Trophoblast cell (in vitro differentiated cells and primary cell): ENCODE measurements around the gene CDC42SE2. TPM values are rescaled to one million over a fixed set of nuclear protein-coding genes. Genes with fewer than 3 reads are reported as not detected.

Source experiments
- DNase-seq, 2 donors: peaks; one replicate each; pipeline ENCODE4 v3.0.0-alpha.2; 2016
- H2AFZ ChIP-seq: 2 replicates; pipeline ENCODE4 v1.6.1; 2013; ENCODE audit warnings: low read length, moderate library complexity, mild to moderate bottlenecking; ENCODE audit not compliant: insufficient read depth, poor library complexity
- H2AK5ac ChIP-seq: 2 replicates; pipeline ENCODE4 v1.6.1; 2013; ENCODE audit warnings: mild to moderate bottlenecking, low read length
- H2BK120ac ChIP-seq: 2 replicates; pipeline ENCODE4 v1.6.1; 2013; ENCODE audit warnings: low read length, mild to moderate bottlenecking, moderate library complexity; ENCODE audit not compliant: insufficient read depth, poor library complexity
- H2BK12ac ChIP-seq: 2 replicates; pipeline ENCODE4 v1.6.1; 2013; ENCODE audit warnings: mild to moderate bottlenecking, low read length, moderate library complexity
- H2BK5ac ChIP-seq: 2 replicates; pipeline ENCODE4 v1.6.1; 2013; ENCODE audit warnings: low read length, low read depth, moderate library complexity, mild to moderate bottlenecking; ENCODE audit not compliant: poor library complexity
- H3K14ac ChIP-seq: 2 replicates; pipeline ENCODE4 v1.6.1; 2013; ENCODE audit warnings: mild to moderate bottlenecking, low read length
- H3K18ac ChIP-seq: 2 replicates; pipeline ENCODE4 v1.6.1; 2013; ENCODE audit warnings: mild to moderate bottlenecking, low read length
- H3K23ac ChIP-seq: 2 replicates; pipeline ENCODE4 v1.6.1; 2013; ENCODE audit warnings: low read length
- H3K27ac ChIP-seq: 2 replicates; pipeline ENCODE4 v1.5.1; 2013; ENCODE audit warnings: low read depth, mild to moderate bottlenecking, inconsistent platforms, low read length, moderate library complexity
- H3K27me3 ChIP-seq: 2 replicates; pipeline ENCODE4 v1.6.1; 2013; ENCODE audit warnings: inconsistent platforms, mild to moderate bottlenecking, low read length, moderate library complexity; ENCODE audit not compliant: insufficient read depth
- H3K36me3 ChIP-seq, 2 experiments: 1 replicate in 1 of 2; 2 replicates in 1 of 2; pipeline ENCODE4 v1.6.1; 2013; ENCODE audit warnings: low read length in 2 of 2, mild to moderate bottlenecking in 2 of 2, moderate library complexity in 1 of 2; ENCODE audit not compliant: insufficient read depth in 2 of 2, control insufficient read depth in 1 of 2
- H3K4ac ChIP-seq: 2 replicates; pipeline ENCODE4 v1.6.1; 2013; ENCODE audit warnings: low read depth, mild to moderate bottlenecking, low read length, moderate library complexity
- H3K4me1 ChIP-seq, 2 experiments: 1 replicate in 1 of 2; 2 replicates in 1 of 2; pipeline ENCODE4 v1.6.1; 2013; ENCODE audit warnings: low read length in 2 of 2, mild to moderate bottlenecking in 2 of 2, moderate library complexity in 1 of 2; ENCODE audit not compliant: insufficient read depth in 2 of 2, control insufficient read depth in 1 of 2
- H3K4me2 ChIP-seq: 2 replicates; pipeline ENCODE4 v1.6.1; 2013; ENCODE audit warnings: inconsistent platforms, mild to moderate bottlenecking, low read length, moderate library complexity
- H3K4me3 ChIP-seq: 2 replicates; pipeline ENCODE4 v1.5.1; 2013; ENCODE audit warnings: mild to moderate bottlenecking, low read depth, low read length, inconsistent platforms
- H3K79me1 ChIP-seq: one replicate; pipeline ENCODE4 v1.6.1; 2013; ENCODE audit warnings: low read length
- H3K79me2 ChIP-seq: 2 replicates; pipeline ENCODE4 v1.6.1; 2013; ENCODE audit warnings: low read length, mild to moderate bottlenecking; ENCODE audit not compliant: control insufficient read depth, insufficient read depth, poor library complexity
- H3K9ac ChIP-seq: 2 replicates; pipeline ENCODE4 v1.6.1; 2013; ENCODE audit warnings: mild to moderate bottlenecking, low read length
- H3K9me3 ChIP-seq: 2 replicates; pipeline ENCODE4 v1.6.1; 2013; ENCODE audit warnings: low read depth, mild to moderate bottlenecking, control low read depth, inconsistent platforms, low read length; ENCODE audit not compliant: insufficient read depth
- H4K12ac ChIP-seq: 2 replicates; pipeline ENCODE4 v1.6.1; 2013; ENCODE audit warnings: low read depth, mild to moderate bottlenecking, low read length, moderate library complexity
- H4K8ac ChIP-seq: 2 replicates; pipeline ENCODE4 v1.6.1; 2013; ENCODE audit warnings: low read depth, mild to moderate bottlenecking, low read length, moderate library complexity
- H4K91ac ChIP-seq: one replicate; pipeline ENCODE4 v1.6.1; 2013; ENCODE audit warnings: low read depth, mild to moderate bottlenecking, low read length, moderate library complexity
- WGBS: extraction: QIAGEN DNeasy Blood & Tissue Kit; methylation state at CpG from one replicate; pipeline ENCODE4 v1.1.7; 2013; ENCODE audit warnings: missing lambda C conversion rate; ENCODE audit not compliant: insufficient read length, insufficient coverage; ENCODE audit errors: extremely low coverage; 5-methylcytosine and 5-hydroxymethylcytosine counted together
- polyA plus RNA-seq: library from polyadenylated mRNA; stranded (reverse); fragments of 200-250 nt; gene quantifications from 2 replicates; pipeline ENCODE4 v1.2.3, GENCODE V29; 2013

The CDC42SE2 gene
- polyA plus RNA-seq: 15.6 and 16.5 TPM in 2 replicates

- Histone ChIP-seq H3K14ac (peak within 1 kb of the TSS; percentile 88), H2BK12ac (peak within 1 kb of the TSS; percentile 8), H2AK5ac (no peak within 1 kb of the TSS), H3K79me1 (peaks cover 5% of the 10 kb centered on the region), H4K8ac (peak within 1 kb of the TSS; percentile 82), H3K9me3 (no peaks in the 10 kb centered on the region), H4K12ac (peak within 1 kb of the TSS; percentile 61), H2BK120ac (peak within 1 kb of the TSS; percentile 65), H4K91ac (peak within 1 kb of the TSS; percentile 60), H3K23ac (no peak within 1 kb of the TSS), H3K36me3 (peaks cover 0 to 2% of the 10 kb centered on the region in 2 experiments), H3K27me3 (no peaks in the 10 kb centered on the region), H3K4ac (peak within 1 kb of the TSS; percentile 80), H3K4me3 (peak within 1 kb of the TSS; percentile 99), H3K4me2 (peak within 1 kb of the TSS; percentile 65), H3K18ac (peak within 1 kb of the TSS; percentile 85), H3K4me1 (peaks cover 0 to 2% of the 10 kb centered on the region in 2 experiments), H3K27ac (peak within 1 kb of the TSS; percentile 92), H3K9ac (peak within 1 kb of the TSS; percentile 100), H2BK5ac (peak within 1 kb of the TSS; percentile 73), H3K79me2 (peaks cover 7% of the 10 kb centered on the region), H2AFZ (peak within 1 kb of the TSS; percentile 80)
- DNase-seq: peak; percentile 72 to 88
- WGBS: no CpG with 5 or more reads among the region's 97 CpGs
Observed at GRCh38 chr5:131263648-131264450, at the start of gene CDC42SE2. Gene CDC42SE2 (plus strand): TSS chr5:131264053. CDS start chr5:131359494, 95,441 bp downstream.

- no peak overlapping the region for H2BK5ac ChIP-seq
- H3K36me3 ChIP-seq: no peaks in the 10 kb centered on the region
- no peaks in the 10 kb centered on the region for H3K79me2 ChIP-seq
- no peaks in the 10 kb centered on the region for H3K4me1 ChIP-seq
- H2AK5ac ChIP-seq: no peak overlapping the region
- no peak overlapping the region for H3K27ac ChIP-seq
- no CpG with 5 or more reads among the region's 3 CpGs for WGBS
- H3K4me3 ChIP-seq: no peak overlapping the region
- H3K23ac ChIP-seq: no peak overlapping the region
- H2AFZ ChIP-seq: no peak overlapping the region
- H3K27me3 ChIP-seq: no peaks in the 10 kb centered on the region
- H3K9me3 ChIP-seq: no peaks in the 10 kb centered on the region
- H3K4ac ChIP-seq: no peak overlapping the region
- no peak overlapping the region for H4K91ac ChIP-seq
- no peak overlapping the region for H2BK120ac ChIP-seq
- DNase-seq: no peak
- H3K4me2 ChIP-seq: no peak overlapping the region
- no peak overlapping the region for H2BK12ac ChIP-seq
- no peak overlapping the region for H3K18ac ChIP-seq
- no peak overlapping the region for H4K12ac ChIP-seq
- H4K8ac ChIP-seq: no peak overlapping the region
- H3K79me1 ChIP-seq: no peaks in the 10 kb centered on the region
- no peak overlapping the region for H3K14ac ChIP-seq
- no peak overlapping the region for H3K9ac ChIP-seq
Observed at GRCh38 chr5:131214609-131215227, 49.1 kb upstream of the CDC42SE2 start.

GRCh38 chr5:131217791-131218190 is 46.1 kb upstream of the CDC42SE2 start:
- Histone ChIP-seq H2BK12ac (no peak overlapping the region), H3K36me3 (no peaks in the 10 kb centered on the region), H3K4me1 (no peaks in the 10 kb centered on the region), H3K27me3 (no peaks in the 10 kb centered on the region), H2AK5ac (no peak overlapping the region), H3K4me2 (no peak overlapping the region), H4K12ac (no peak overlapping the region), H3K9ac (no peak overlapping the region), H3K14ac (no peak overlapping the region), H3K79me2 (no peaks in the 10 kb centered on the region), H2BK5ac (no peak overlapping the region), H3K4me3 (no peak overlapping the region), H2AFZ (no peak overlapping the region), H3K79me1 (no peaks in the 10 kb centered on the region), H3K4ac (no peak overlapping the region), H3K23ac (no peak overlapping the region), H4K8ac (no peak overlapping the region), H3K18ac (no peak overlapping the region), H3K27ac (no peak overlapping the region), H2BK120ac (no peak overlapping the region), H4K91ac (no peak overlapping the region), H3K9me3 (no peaks in the 10 kb centered on the region)
- peak; percentile 86 to 90 for DNase-seq
- WGBS: no CpG with 5 or more reads among the region's 4 CpGs

GRCh38 chr5:131218392-131218791 is 45.5 kb upstream of the CDC42SE2 start:
- Histone ChIP-seq H3K79me2 (no peaks in the 10 kb centered on the region), H2AFZ (no peak overlapping the region), H3K27me3 (no peaks in the 10 kb centered on the region), H3K4ac (no peak overlapping the region), H2BK12ac (no peak overlapping the region), H3K36me3 (no peaks in the 10 kb centered on the region), H2BK120ac (no peak overlapping the region), H4K8ac (no peak overlapping the region), H3K4me2 (no peak overlapping the region), H2AK5ac (no peak overlapping the region), H4K91ac (no peak overlapping the region), H3K9me3 (no peaks in the 10 kb centered on the region), H3K23ac (no peak overlapping the region), H3K27ac (no peak overlapping the region), H3K79me1 (no peaks in the 10 kb centered on the region), H3K14ac (no peak overlapping the region), H3K9ac (no peak overlapping the region), H2BK5ac (no peak overlapping the region), H3K18ac (no peak overlapping the region), H4K12ac (no peak overlapping the region), H3K4me3 (no peak overlapping the region), H3K4me1 (no peaks in the 10 kb centered on the region)
- WGBS: no CpG with 5 or more reads among the region's 4 CpGs
- peak; percentile 67 to 91 for DNase-seq
